GM23338 (cell line): Measurements from ENCODE around the gene LRRC40. TPM values are rescaled to one million over a fixed set of nuclear protein-coding genes. Genes with fewer than 3 reads are reported as not detected.

Experiments used
- ATAC-seq: fragments of 200-7000 bp; cut with Tn5 transposase; 3 replicates; pipeline ENCODE4 v1.9.1; 2020
- DNase-seq: peaks from one replicate; pipeline ENCODE4 v3.0.0-alpha.2; 2015; ENCODE audit warnings: low spot score
- H2AFZ ChIP-seq: fragments of 200-600 bp; sonication (generic); 2 replicates; pipeline ENCODE4 v1.8.0; 2016; ENCODE audit warnings: antibody characterized with exemption, mild to moderate bottlenecking, moderate library complexity
- H3F3A ChIP-seq: fragments of 200-600 bp; sonication (generic); replicated peaks from 2 replicates; pipeline ENCODE4 v1.8.0; 2017; ENCODE audit warnings: antibody characterized with exemption, mixed run types, low read depth
- H3K27ac ChIP-seq: fragments of 200-600 bp; sonication (generic); 2 replicates; pipeline ENCODE4 v1.6.1; 2016; ENCODE audit warnings: low read depth
- H3K27me3 ChIP-seq: fragments of 200-600 bp; sonication (generic); 2 replicates; pipeline ENCODE4 v1.8.0; 2016; ENCODE audit warnings: mild to moderate bottlenecking, mixed run types, moderate library complexity; ENCODE audit not compliant: insufficient read depth
- H3K36me3 ChIP-seq: fragments of 200-600 bp; sonication (generic); 2 replicates; pipeline ENCODE4 v1.8.0; 2016; ENCODE audit warnings: mild to moderate bottlenecking; ENCODE audit not compliant: insufficient read depth
- H3K4me1 ChIP-seq: fragments of 200-600 bp; sonication (generic); 2 replicates; pipeline ENCODE4 v1.8.0; 2016; ENCODE audit warnings: mild to moderate bottlenecking, moderate library complexity; ENCODE audit not compliant: insufficient read depth
- H3K4me2 ChIP-seq: fragments of 200-600 bp; sonication (generic); 2 replicates; pipeline ENCODE4 v1.7.1; 2017; ENCODE audit warnings: mixed run types
- H3K4me3 ChIP-seq: fragments of 200-600 bp; sonication (generic); 2 replicates; pipeline ENCODE4 v1.6.1; 2016; ENCODE audit warnings: mixed run types
- H3K79me2 ChIP-seq: fragments of 200-600 bp; sonication (generic); replicated peaks from 2 replicates; pipeline ENCODE4 v1.8.0; 2017; ENCODE audit warnings: mild to moderate bottlenecking; ENCODE audit not compliant: insufficient read depth
- H3K9me2 ChIP-seq: fragments of 200-600 bp; sonication (generic); 2 replicates; pipeline ENCODE4 v1.8.0; 2017; ENCODE audit not compliant: insufficient read depth
- H4K20me1 ChIP-seq: fragments of 200-600 bp; sonication (generic); replicated peaks from 2 replicates; pipeline ENCODE4 v1.8.0; 2017; ENCODE audit warnings: mild to moderate bottlenecking; ENCODE audit not compliant: insufficient read depth
- H3K27ac Mint-ChIP-seq: 2 replicates; pipeline ENCODE4 v1.8.0; 2020; ENCODE audit warnings: inconsistent platforms, mild to moderate bottlenecking, moderate library complexity, mixed read lengths
- H3K27me3 Mint-ChIP-seq: 3 replicates; pipeline ENCODE4 v1.8.0; 2022; ENCODE audit warnings: low read depth, mild to moderate bottlenecking, moderate library complexity, mixed read lengths, inconsistent platforms; ENCODE audit not compliant: insufficient read depth, poor library complexity
- H3K36me3 Mint-ChIP-seq: 3 replicates; pipeline ENCODE4 v1.8.0; 2021; ENCODE audit warnings: low read depth, mild to moderate bottlenecking, inconsistent platforms, moderate library complexity, mixed read lengths
- H3K4me1 Mint-ChIP-seq: 3 replicates; pipeline ENCODE4 v1.8.0; 2020; ENCODE audit warnings: mild to moderate bottlenecking, inconsistent platforms, mixed read lengths
- H3K4me3 Mint-ChIP-seq: 3 replicates; pipeline ENCODE4 v1.8.0; 2021; ENCODE audit warnings: moderate library complexity, mild to moderate bottlenecking, inconsistent platforms, mixed read lengths
- H3K9me3 Mint-ChIP-seq: 3 replicates; pipeline ENCODE4 v1.8.0; 2020; ENCODE audit warnings: moderate library complexity, mild to moderate bottlenecking, inconsistent platforms, mixed read lengths
- CREB1 ChIP-seq: fragments of 250-450 bp; sonication (Bioruptor Pico); IDR thresholded peaks from 2 replicates; pipeline ENCODE4 v1.5.0; 2020; ENCODE audit warnings: low read depth, mild to moderate bottlenecking, moderate library complexity
- ETS1 ChIP-seq: IDR thresholded peaks from 2 replicates; pipeline ENCODE4 v1.6.1; 2016; ENCODE audit warnings: antibody characterized with exemption
- EZH2 ChIP-seq: fragments of 200-600 bp; sonication (generic); IDR thresholded peaks from one replicate; pipeline ENCODE4 v1.8.0; 2017; ENCODE audit warnings: antibody characterized with exemption, mild to moderate bottlenecking, low read depth; ENCODE audit not compliant: unreplicated experiment
- JUNB ChIP-seq: IDR thresholded peaks from one replicate; pipeline ENCODE4 v1.6.1; 2016; ENCODE audit warnings: antibody characterized with exemption; ENCODE audit not compliant: unreplicated experiment
- POLR2AphosphoS5 ChIP-seq: IDR thresholded peaks from 2 replicates; pipeline ENCODE4 v1.6.1; 2016; ENCODE audit warnings: antibody characterized with exemption, low read depth
- REST ChIP-seq: IDR thresholded peaks from one replicate; pipeline ENCODE4 v1.6.1; 2018; ENCODE audit warnings: antibody characterized with exemption; ENCODE audit not compliant: unreplicated experiment
- STAT1 ChIP-seq: IDR thresholded peaks from one replicate; pipeline ENCODE4 v1.6.1; 2016; ENCODE audit warnings: antibody characterized with exemption; ENCODE audit not compliant: unreplicated experiment
- ZNF114 ChIP-seq: fragments of 250-450 bp; sonication (Bioruptor Pico); IDR thresholded peaks from 2 replicates; pipeline ENCODE4 v1.5.0; 2020; ENCODE audit warnings: mild to moderate bottlenecking, moderate library complexity
- ZNF462 ChIP-seq: fragments of 250-450 bp; sonication (Bioruptor Pico); IDR thresholded peaks from 2 replicates; pipeline ENCODE4 v1.5.0; 2020; ENCODE audit warnings: mild to moderate bottlenecking, moderate library complexity
- polyA plus RNA-seq: library from polyadenylated mRNA; unstranded; fragments of >200 nt; fragmentation: Nextera tagmentation; extraction: Ambion mirVana; gene quantifications from 2 replicates; pipeline ENCODE4 v1.2.1, GENCODE V29; 2016
- total RNA-seq: library from RNA; depleted of rRNA; stranded (reverse); fragments of >200 nt; shearing (Covaris generic); gene quantifications from 2 replicates; pipeline ENCODE4 v1.2.3, GENCODE V29; 2014

The LRRC40 gene
- total and polyA plus RNA-seq, 2 experiments from 2014 or later, result 33.9 to 50.5 TPM

GRCh38 chr1:70221238-70222121 lies 16.1 kb upstream of the LRRC40 start, which contains the start of gene SRSF11:
Gene SRSF11, plus strand, starts transcription at chr1:70221380. Its CDS starts 257 bp downstream, at chr1:70221637.
- Histone ChIP-seq H4K20me1 (peaks cover 8% of the 10 kb centered on the region), H3K27me3 (no peaks in the 10 kb centered on the region), H3K9me2 (no peaks in the 10 kb centered on the region), H3K4me3 (peak within 1 kb of the TSS; percentile 81), H3K4me1 (peaks cover 8% of the 10 kb centered on the region; the same call in 1 of the 2 replicates), H3K27ac (peak within 1 kb of the TSS; percentile 98), H3K36me3 (peaks cover 6% of the 10 kb centered on the region; the same call in 1 of the 2 replicates), H3F3A (peaks cover 2% of the 10 kb centered on the region; the same call in 1 of the 2 replicates), H2AFZ (peak within 1 kb of the TSS; percentile 21; the same call in 1 of the 2 replicates), H3K79me2 (peaks cover 87% of the 10 kb centered on the region), H3K4me2 (peak within 1 kb of the TSS; percentile 90)
- Mint-ChIP-seq H3K27me3 (peaks cover 4% of the 10 kb centered on the region), H3K27ac (peak within 1 kb of the TSS; percentile 98), H3K9me3 (no peaks in the 10 kb centered on the region), H3K4me3 (peak within 1 kb of the TSS; percentile 95), H3K4me1 (peaks cover 28% of the 10 kb centered on the region; the same call in 2 of the 3 replicates), H3K36me3 (peaks cover 39% of the 10 kb centered on the region)
- TF ChIP-seq CREB1 (peak; percentile 82), JUNB (no peak), ETS1 (0 out of 2 replicates have a peak, but pooled peaks have one; percentile 13), POLR2AphosphoS5 (peak; percentile 93), STAT1 (no peak), REST (no peak), ZNF114 (CRISPR knock-in tag) (no peak), ZNF462 (no peak), EZH2 (no peak)
- DNase-seq, result peak; percentile 97
- ATAC-seq, result peak; percentile 95
